GM23338 (cell line): ENCODE data around the gene PICK1. TPM values are rescaled to one million over a fixed set of nuclear protein-coding genes. Genes with fewer than 3 reads are reported as not detected.
"Not testable (repeated sequence)": the region's sequence is repeated elsewhere in the genome, so short reads cannot be mapped to it uniquely, and the experiment has no call there.

Source experiments
- ATAC-seq: fragments of 200-7000 bp; cut with Tn5 transposase; 3 replicates; pipeline ENCODE4 v1.9.1; 2020
- DNase-seq: peaks from one replicate; pipeline ENCODE4 v3.0.0-alpha.2; 2015; ENCODE audit warnings: low spot score
- H2AFZ ChIP-seq: fragments of 200-600 bp; sonication (generic); 2 replicates; pipeline ENCODE4 v1.8.0; 2016; ENCODE audit warnings: antibody characterized with exemption, mild to moderate bottlenecking, moderate library complexity
- H3F3A ChIP-seq: fragments of 200-600 bp; sonication (generic); replicated peaks from 2 replicates; pipeline ENCODE4 v1.8.0; 2017; ENCODE audit warnings: antibody characterized with exemption, mixed run types, low read depth
- H3K27ac ChIP-seq: fragments of 200-600 bp; sonication (generic); 2 replicates; pipeline ENCODE4 v1.6.1; 2016; ENCODE audit warnings: low read depth
- H3K27me3 ChIP-seq: fragments of 200-600 bp; sonication (generic); 2 replicates; pipeline ENCODE4 v1.8.0; 2016; ENCODE audit warnings: mild to moderate bottlenecking, mixed run types, moderate library complexity; ENCODE audit not compliant: insufficient read depth
- H3K36me3 ChIP-seq: fragments of 200-600 bp; sonication (generic); 2 replicates; pipeline ENCODE4 v1.8.0; 2016; ENCODE audit warnings: mild to moderate bottlenecking; ENCODE audit not compliant: insufficient read depth
- H3K4me1 ChIP-seq: fragments of 200-600 bp; sonication (generic); 2 replicates; pipeline ENCODE4 v1.8.0; 2016; ENCODE audit warnings: mild to moderate bottlenecking, moderate library complexity; ENCODE audit not compliant: insufficient read depth
- H3K4me2 ChIP-seq: fragments of 200-600 bp; sonication (generic); 2 replicates; pipeline ENCODE4 v1.7.1; 2017; ENCODE audit warnings: mixed run types
- H3K4me3 ChIP-seq: fragments of 200-600 bp; sonication (generic); 2 replicates; pipeline ENCODE4 v1.6.1; 2016; ENCODE audit warnings: mixed run types
- H3K79me2 ChIP-seq: fragments of 200-600 bp; sonication (generic); replicated peaks from 2 replicates; pipeline ENCODE4 v1.8.0; 2017; ENCODE audit warnings: mild to moderate bottlenecking; ENCODE audit not compliant: insufficient read depth
- H3K9me2 ChIP-seq: fragments of 200-600 bp; sonication (generic); 2 replicates; pipeline ENCODE4 v1.8.0; 2017; ENCODE audit not compliant: insufficient read depth
- H4K20me1 ChIP-seq: fragments of 200-600 bp; sonication (generic); replicated peaks from 2 replicates; pipeline ENCODE4 v1.8.0; 2017; ENCODE audit warnings: mild to moderate bottlenecking; ENCODE audit not compliant: insufficient read depth
- H3K27ac Mint-ChIP-seq: 2 replicates; pipeline ENCODE4 v1.8.0; 2020; ENCODE audit warnings: inconsistent platforms, mild to moderate bottlenecking, moderate library complexity, mixed read lengths
- H3K27me3 Mint-ChIP-seq: 3 replicates; pipeline ENCODE4 v1.8.0; 2022; ENCODE audit warnings: low read depth, mild to moderate bottlenecking, moderate library complexity, mixed read lengths, inconsistent platforms; ENCODE audit not compliant: insufficient read depth, poor library complexity
- H3K36me3 Mint-ChIP-seq: 3 replicates; pipeline ENCODE4 v1.8.0; 2021; ENCODE audit warnings: low read depth, mild to moderate bottlenecking, inconsistent platforms, moderate library complexity, mixed read lengths
- H3K4me1 Mint-ChIP-seq: 3 replicates; pipeline ENCODE4 v1.8.0; 2020; ENCODE audit warnings: mild to moderate bottlenecking, inconsistent platforms, mixed read lengths
- H3K4me3 Mint-ChIP-seq: 3 replicates; pipeline ENCODE4 v1.8.0; 2021; ENCODE audit warnings: moderate library complexity, mild to moderate bottlenecking, inconsistent platforms, mixed read lengths
- H3K9me3 Mint-ChIP-seq: 3 replicates; pipeline ENCODE4 v1.8.0; 2020; ENCODE audit warnings: moderate library complexity, mild to moderate bottlenecking, inconsistent platforms, mixed read lengths
- CREB1 ChIP-seq: fragments of 250-450 bp; sonication (Bioruptor Pico); IDR thresholded peaks from 2 replicates; pipeline ENCODE4 v1.5.0; 2020; ENCODE audit warnings: low read depth, mild to moderate bottlenecking, moderate library complexity
- ETS1 ChIP-seq: IDR thresholded peaks from 2 replicates; pipeline ENCODE4 v1.6.1; 2016; ENCODE audit warnings: antibody characterized with exemption
- EZH2 ChIP-seq: fragments of 200-600 bp; sonication (generic); IDR thresholded peaks from one replicate; pipeline ENCODE4 v1.8.0; 2017; ENCODE audit warnings: antibody characterized with exemption, mild to moderate bottlenecking, low read depth; ENCODE audit not compliant: unreplicated experiment
- EZH2phosphoT487 ChIP-seq: fragments of 200-600 bp; sonication (generic); IDR thresholded peaks from one replicate; pipeline ENCODE4 v1.8.1; 2018; ENCODE audit warnings: antibody characterized with exemption; ENCODE audit not compliant: unreplicated experiment
- JUNB ChIP-seq: IDR thresholded peaks from one replicate; pipeline ENCODE4 v1.6.1; 2016; ENCODE audit warnings: antibody characterized with exemption; ENCODE audit not compliant: unreplicated experiment
- NANOG ChIP-seq: IDR thresholded peaks from 2 replicates; pipeline ENCODE4 v1.6.1; 2016; ENCODE audit warnings: antibody characterized with exemption, borderline replicate concordance
- POLR2AphosphoS5 ChIP-seq: IDR thresholded peaks from 2 replicates; pipeline ENCODE4 v1.6.1; 2016; ENCODE audit warnings: antibody characterized with exemption, low read depth
- STAT1 ChIP-seq: IDR thresholded peaks from one replicate; pipeline ENCODE4 v1.6.1; 2016; ENCODE audit warnings: antibody characterized with exemption; ENCODE audit not compliant: unreplicated experiment
- ZNF114 ChIP-seq: fragments of 250-450 bp; sonication (Bioruptor Pico); IDR thresholded peaks from 2 replicates; pipeline ENCODE4 v1.5.0; 2020; ENCODE audit warnings: mild to moderate bottlenecking, moderate library complexity
- ZNF331 ChIP-seq: fragments of 250-450 bp; sonication (Bioruptor Pico); IDR thresholded peaks from 2 replicates; pipeline ENCODE4 v1.5.0; 2020; ENCODE audit warnings: low read depth, mild to moderate bottlenecking, moderate library complexity
- polyA plus RNA-seq: library from polyadenylated mRNA; unstranded; fragments of >200 nt; fragmentation: Nextera tagmentation; extraction: Ambion mirVana; gene quantifications from 2 replicates; pipeline ENCODE4 v1.2.1, GENCODE V29; 2016
- total RNA-seq: library from RNA; depleted of rRNA; stranded (reverse); fragments of >200 nt; shearing (Covaris generic); gene quantifications from 2 replicates; pipeline ENCODE4 v1.2.3, GENCODE V29; 2014
- TF ChIP-seq, protein P1 (sequence below): fragments of 250-450 bp; sonication (Bioruptor Pico); IDR thresholded peaks from 2 replicates; pipeline ENCODE4 v1.5.0; 2020; ENCODE audit warnings: mild to moderate bottlenecking, moderate library complexity
- TF ChIP-seq, protein P2 (sequence below), 2 experiments: fragments of 200-600 bp in 1 of 2; sonication (generic) in 1 of 2; conservative IDR thresholded peaks; 2 replicates each; pipeline versions ENCODE4 v1.5.1 to v1.6.1; 2016 to 2017; ENCODE audit warnings: antibody characterized with exemption in 2 of 2, low read depth in 2 of 2, mild to moderate bottlenecking in 2 of 2, moderate library complexity in 1 of 2

Gene PICK1
- total and polyA plus RNA-seq, 2 experiments from 2014 or later = 15.9 to 28.3 TPM

DNA sequence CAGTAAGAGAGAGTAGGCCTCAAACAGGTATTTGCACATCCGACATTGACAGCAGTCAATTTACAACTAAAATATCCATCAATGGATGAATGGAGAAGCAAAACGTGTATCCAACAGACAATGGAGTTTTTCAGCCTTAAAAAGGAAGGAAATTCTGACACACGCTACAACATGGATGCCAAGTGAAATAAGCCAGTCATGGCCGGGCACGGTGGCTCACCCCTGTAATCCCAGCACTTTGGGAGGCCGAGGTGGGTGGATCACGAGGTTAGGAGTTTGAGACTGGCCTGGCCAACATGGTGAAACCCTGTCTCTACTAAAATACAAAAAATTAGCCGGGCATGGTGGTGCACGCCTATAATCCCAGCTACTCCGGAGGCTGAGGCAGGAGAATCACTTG lies 60.4 kb downstream of the PICK1 start:
- not testable (repeated sequence) for ATAC-seq, H3K27me3 ChIP-seq, H3K9me2 ChIP-seq, H4K20me1 ChIP-seq, H3K27ac Mint-ChIP-seq, H3K4me2 ChIP-seq, H3K4me1 ChIP-seq, H3K4me3 ChIP-seq, DNase-seq, H3K9me3 Mint-ChIP-seq, H2AFZ ChIP-seq, H3K27ac ChIP-seq, H3K36me3 ChIP-seq, H3K4me1 Mint-ChIP-seq, H3K4me3 Mint-ChIP-seq, H3K36me3 Mint-ChIP-seq, H3K27me3 Mint-ChIP-seq, H3F3A ChIP-seq, H3K79me2 ChIP-seq

DNA sequence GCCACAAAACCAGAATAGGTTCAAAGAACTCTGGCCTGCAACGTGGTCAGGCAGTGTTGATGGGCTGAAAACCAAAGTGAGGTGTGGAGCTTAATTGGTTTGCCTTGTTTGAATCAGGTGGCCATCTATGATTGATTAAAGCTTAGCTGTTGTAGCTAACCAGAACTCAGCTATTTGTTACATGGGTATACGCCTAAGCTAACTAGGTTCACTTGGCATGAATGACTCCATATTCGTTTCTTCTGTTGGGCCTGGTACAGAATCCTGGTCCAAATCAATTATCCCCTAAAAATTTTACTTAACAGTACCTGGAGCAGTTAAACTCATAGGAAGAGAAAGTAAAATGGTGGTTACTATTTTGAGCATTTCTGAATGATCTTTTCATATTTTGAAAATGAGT lies 61.0 kb downstream of the PICK1 start:
- Histone ChIP-seq H3K27ac (no peak overlapping the region), H2AFZ (no peak overlapping the region), H3K79me2 (no peaks in the 10 kb centered on the region), H4K20me1 (no peaks in the 10 kb centered on the region), H3F3A (no peaks in the 10 kb centered on the region), H3K27me3 (no peaks in the 10 kb centered on the region), H3K9me2 (no peaks in the 10 kb centered on the region), H3K36me3 (no peaks in the 10 kb centered on the region), H3K4me2 (no peak overlapping the region), H3K4me3 (no peak overlapping the region), H3K4me1 (no peaks in the 10 kb centered on the region)
- Mint-ChIP-seq H3K36me3 (no peaks in the 10 kb centered on the region), H3K9me3 (no peaks in the 10 kb centered on the region), H3K4me1 (peaks cover 5% of the 10 kb centered on the region), H3K27me3 (peaks cover 3% of the 10 kb centered on the region), H3K4me3 (no peak overlapping the region), H3K27ac (no peak overlapping the region)
- DNase-seq (no peak), ATAC-seq (no peak)
- TF ChIP-seq, protein P1, sequence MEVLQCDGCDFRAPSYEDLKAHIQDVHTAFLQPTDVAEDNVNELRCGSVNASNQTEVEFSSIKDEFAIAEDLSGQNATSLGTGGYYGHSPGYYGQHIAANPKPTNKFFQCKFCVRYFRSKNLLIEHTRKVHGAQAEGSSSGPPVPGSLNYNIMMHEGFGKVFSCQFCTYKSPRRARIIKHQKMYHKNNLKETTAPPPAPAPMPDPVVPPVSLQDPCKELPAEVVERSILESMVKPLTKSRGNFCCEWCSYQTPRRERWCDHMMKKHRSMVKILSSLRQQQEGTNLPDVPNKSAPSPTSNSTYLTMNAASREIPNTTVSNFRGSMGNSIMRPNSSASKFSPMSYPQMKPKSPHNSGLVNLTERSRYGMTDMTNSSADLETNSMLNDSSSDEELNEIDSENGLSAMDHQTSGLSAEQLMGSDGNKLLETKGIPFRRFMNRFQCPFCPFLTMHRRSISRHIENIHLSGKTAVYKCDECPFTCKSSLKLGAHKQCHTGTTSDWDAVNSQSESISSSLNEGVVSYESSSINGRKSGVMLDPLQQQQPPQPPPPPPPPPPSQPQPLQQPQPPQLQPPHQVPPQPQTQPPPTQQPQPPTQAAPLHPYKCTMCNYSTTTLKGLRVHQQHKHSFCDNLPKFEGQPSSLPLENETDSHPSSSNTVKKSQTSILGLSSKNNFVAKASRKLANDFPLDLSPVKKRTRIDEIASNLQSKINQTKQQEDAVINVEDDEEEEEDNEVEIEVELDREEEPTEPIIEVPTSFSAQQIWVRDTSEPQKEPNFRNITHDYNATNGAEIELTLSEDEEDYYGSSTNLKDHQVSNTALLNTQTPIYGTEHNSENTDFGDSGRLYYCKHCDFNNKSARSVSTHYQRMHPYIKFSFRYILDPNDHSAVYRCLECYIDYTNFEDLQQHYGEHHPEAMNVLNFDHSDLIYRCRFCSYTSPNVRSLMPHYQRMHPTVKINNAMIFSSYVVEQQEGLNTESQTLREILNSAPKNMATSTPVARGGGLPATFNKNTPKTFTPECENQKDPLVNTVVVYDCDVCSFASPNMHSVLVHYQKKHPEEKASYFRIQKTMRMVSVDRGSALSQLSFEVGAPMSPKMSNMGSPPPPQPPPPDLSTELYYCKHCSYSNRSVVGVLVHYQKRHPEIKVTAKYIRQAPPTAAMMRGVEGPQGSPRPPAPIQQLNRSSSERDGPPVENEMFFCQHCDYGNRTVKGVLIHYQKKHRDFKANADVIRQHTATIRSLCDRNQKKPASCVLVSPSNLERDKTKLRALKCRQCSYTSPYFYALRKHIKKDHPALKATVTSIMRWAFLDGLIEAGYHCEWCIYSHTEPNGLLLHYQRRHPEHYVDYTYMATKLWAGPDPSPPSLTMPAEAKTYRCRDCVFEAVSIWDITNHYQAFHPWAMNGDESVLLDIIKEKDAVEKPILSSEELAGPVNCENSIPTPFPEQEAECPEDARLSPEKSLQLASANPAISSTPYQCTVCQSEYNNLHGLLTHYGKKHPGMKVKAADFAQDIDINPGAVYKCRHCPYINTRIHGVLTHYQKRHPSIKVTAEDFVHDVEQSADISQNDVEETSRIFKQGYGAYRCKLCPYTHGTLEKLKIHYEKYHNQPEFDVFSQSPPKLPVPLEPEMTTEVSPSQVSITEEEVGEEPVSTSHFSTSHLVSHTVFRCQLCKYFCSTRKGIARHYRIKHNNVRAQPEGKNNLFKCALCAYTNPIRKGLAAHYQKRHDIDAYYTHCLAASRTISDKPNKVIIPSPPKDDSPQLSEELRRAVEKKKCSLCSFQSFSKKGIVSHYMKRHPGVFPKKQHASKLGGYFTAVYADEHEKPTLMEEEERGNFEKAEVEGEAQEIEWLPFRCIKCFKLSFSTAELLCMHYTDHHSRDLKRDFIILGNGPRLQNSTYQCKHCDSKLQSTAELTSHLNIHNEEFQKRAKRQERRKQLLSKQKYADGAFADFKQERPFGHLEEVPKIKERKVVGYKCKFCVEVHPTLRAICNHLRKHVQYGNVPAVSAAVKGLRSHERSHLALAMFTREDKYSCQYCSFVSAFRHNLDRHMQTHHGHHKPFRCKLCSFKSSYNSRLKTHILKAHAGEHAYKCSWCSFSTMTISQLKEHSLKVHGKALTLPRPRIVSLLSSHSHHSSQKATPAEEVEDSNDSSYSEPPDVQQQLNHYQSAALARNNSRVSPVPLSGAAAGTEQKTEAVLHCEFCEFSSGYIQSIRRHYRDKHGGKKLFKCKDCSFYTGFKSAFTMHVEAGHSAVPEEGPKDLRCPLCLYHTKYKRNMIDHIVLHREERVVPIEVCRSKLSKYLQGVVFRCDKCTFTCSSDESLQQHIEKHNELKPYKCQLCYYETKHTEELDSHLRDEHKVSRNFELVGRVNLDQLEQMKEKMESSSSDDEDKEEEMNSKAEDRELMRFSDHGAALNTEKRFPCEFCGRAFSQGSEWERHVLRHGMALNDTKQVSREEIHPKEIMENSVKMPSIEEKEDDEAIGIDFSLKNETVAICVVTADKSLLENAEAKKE (CRISPR knock-in tag) = no peak
- no peak for TF ChIP-seq NANOG
- no peak for TF ChIP-seq ETS1
- no peak for TF ChIP-seq STAT1
- TF ChIP-seq POLR2AphosphoS5 = no peak
- TF ChIP-seq, protein P2, sequence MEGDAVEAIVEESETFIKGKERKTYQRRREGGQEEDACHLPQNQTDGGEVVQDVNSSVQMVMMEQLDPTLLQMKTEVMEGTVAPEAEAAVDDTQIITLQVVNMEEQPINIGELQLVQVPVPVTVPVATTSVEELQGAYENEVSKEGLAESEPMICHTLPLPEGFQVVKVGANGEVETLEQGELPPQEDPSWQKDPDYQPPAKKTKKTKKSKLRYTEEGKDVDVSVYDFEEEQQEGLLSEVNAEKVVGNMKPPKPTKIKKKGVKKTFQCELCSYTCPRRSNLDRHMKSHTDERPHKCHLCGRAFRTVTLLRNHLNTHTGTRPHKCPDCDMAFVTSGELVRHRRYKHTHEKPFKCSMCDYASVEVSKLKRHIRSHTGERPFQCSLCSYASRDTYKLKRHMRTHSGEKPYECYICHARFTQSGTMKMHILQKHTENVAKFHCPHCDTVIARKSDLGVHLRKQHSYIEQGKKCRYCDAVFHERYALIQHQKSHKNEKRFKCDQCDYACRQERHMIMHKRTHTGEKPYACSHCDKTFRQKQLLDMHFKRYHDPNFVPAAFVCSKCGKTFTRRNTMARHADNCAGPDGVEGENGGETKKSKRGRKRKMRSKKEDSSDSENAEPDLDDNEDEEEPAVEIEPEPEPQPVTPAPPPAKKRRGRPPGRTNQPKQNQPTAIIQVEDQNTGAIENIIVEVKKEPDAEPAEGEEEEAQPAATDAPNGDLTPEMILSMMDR (conservative IDR thresholded peaks at IDR 0.05; ENCODE audit: low read depth in 2 of 2) = no peak
- TF ChIP-seq EZH2phosphoT487 = no peak
- no peak for TF ChIP-seq JUNB
- no peak for TF ChIP-seq ZNF331 (CRISPR knock-in tag)
- TF ChIP-seq ZNF114 (CRISPR knock-in tag) = no peak
- TF ChIP-seq EZH2 = no peak
- TF ChIP-seq CREB1 = no peak
